HG02763 (cell line): Measurements from ENCODE around the gene CRBN.
A peak's percentile ranks its signal among the peaks of the same experiment; 100 is the strongest.

Experiments
- ATAC-seq: cut with Tn5 transposase; IDR thresholded peaks from one replicate; pipeline ENCODE4 v1.9.1; 2021; ENCODE audit warnings: mild to moderate bottlenecking, moderate library complexity; ENCODE audit not compliant: unreplicated experiment

Gene CRBN

DNA sequence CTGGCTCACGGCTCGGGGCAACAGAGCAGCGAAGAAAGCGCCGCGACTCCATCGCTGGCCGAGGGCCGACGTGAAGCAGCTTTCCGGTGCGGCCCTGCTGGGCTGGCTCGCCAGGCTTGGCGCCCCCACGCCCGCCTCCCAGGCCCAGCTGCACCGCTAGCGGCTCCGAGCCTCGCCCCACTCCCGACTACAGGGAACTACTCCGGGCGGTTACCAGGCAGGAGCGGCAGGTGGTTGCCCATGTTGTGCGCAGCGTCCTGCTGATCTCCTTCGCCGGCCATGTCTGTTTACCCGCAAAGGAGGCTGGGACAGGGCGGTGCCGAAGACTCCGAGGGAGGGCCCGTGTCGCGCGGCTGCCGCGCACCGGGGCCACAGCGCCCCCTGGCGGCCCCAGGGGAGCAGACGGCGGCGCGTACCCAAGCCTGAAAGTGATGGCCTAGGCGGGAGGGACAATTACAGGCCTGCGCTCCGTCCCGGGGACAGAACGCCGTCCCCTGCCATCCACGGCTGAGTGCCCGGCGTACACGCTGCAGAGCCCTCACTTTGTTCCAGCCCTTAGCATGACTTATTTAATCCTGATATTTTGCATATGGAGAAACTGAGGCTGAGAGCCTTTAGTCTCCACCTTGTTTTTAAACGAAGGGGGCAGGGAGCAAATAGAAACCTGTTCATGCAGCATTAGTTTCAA lies at the start of gene CRBN:
Gene CRBN, minus strand, starts transcription at position 285 of the 688 bp plus-strand sequence. Its CDS starts 4 bp downstream, at position 281.
- peak; percentile 99 for ATAC-seq

DNA sequence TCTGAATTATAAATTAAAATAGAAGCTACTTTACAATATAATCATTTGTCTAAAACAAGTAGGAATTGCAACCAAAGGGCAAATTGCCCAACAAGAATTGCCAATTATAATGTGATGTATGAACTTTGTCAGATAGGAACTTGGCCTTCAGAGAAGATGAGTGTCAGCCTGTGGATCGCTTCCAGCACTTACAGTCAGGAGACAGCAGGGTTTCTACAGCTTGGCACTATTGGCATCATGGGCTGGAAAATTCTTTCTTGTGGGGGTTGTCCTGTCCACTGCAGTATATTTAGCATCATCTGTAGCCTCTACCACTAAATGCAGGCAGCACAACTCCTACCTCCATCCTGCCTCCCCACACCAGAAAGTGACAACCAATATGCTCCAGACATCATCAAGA lies 48.1 kb upstream of the CRBN start:
- ATAC-seq = no peak

DNA sequence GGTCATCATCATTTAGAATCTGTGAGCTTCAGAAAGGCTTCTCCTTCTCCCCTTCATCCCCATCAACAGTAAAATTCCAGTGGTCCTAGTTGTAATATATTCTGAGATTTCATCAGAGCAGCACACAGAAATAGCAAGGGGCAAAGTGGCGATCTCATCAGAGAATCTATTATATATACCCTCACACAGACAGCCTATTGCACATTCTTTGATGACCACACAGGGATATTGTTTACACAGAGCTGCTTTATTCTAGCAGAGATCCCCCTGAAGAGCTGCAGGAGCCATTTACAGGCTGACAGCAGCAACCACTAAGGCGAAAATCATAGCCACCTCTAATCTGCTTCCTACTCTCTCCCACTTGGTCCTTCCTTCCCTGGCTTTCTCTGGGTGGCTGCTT lies 42.0 kb upstream of the CRBN start:
- no peak for ATAC-seq

DNA sequence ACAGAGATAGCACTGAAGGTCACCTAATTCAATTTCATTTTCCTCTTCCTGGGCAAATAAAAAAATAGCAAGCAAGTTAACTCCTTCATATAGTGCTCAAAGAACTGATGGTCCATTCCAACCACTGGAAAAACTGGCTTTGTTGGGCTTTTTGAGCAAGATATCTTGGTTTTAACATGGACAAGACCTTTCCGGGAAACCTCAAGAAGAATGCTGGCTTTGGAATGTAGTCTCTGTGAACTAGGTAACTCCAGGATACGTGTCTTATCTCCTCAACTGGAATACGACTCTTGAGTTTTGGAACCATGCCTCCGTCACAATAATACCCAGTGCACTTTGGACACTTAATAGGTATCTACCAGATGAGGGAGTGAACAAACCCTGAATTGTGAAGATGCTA lies 36.9 kb upstream of the CRBN start:
- ATAC-seq = no peak

DNA sequence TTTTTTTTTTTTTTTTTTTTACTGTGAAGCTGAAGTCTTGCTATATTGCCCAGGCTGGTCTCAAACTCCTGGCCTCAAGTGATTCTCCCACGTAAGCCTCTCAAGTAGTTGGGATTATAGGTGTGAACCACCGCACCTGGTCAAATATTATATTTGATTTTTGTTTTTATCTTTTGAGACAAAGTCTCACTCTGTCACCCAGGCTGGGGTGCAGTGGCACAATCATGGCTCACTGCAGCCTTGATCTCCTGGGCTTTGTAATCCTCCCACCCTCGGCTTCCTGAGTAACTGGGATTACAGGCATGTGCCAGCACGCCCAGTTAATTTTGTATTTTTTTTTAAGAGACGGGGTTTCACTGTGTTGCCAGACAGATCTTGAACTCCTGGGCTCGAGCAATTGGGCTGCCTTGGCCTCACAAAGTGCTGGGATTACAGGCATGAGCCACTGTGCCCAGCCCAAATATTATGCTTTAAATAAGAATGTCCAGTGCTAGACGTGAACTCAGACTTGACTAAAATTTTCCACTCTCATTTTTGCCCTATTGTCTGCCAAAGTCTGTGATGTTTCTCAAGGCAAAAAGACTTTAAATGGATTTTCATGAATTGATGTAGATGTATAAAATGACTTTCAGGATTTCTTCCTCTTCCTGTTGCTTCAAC lies 33.4 kb upstream of the CRBN start:
- ATAC-seq = no peak

DNA sequence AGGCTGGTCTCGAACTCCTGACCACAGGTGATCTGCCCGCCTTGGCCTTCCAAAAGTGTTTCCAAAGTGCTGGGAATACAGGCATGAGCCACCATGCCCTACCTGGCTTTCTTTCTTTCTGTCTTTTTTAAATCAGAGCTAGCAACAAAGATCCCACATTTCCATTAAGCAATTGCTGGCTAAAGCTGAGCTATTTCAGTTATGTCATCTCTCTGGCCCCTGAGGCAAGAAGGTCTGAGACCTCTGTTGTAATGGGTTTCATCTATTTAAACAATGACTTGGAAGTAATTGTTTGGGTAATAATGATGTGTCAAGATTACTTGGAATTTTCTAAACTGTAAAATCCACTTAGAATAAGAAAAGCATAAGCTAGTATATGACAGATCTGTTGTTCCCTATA lies 30.2 kb upstream of the CRBN start:
- ATAC-seq = no peak

DNA sequence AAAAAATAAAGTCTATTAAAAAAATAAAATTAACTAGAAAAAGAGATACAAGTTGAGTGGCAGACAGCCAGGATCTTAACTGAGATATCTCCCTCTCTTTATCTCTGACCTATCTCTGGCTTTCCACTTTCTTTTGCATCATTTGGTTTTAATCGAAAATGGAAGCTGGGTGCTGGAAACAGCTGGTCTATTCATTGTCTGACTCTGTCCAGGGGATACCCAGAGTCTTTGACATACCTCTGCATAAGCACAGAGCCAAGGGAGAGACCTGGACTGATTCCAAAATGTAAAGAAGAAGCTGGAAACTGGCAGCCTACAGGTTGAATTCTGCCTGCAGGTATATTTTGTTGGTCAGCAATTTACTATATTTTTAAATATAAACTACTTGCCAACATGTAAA lies 29.6 kb upstream of the CRBN start:
- ATAC-seq = no peak

DNA sequence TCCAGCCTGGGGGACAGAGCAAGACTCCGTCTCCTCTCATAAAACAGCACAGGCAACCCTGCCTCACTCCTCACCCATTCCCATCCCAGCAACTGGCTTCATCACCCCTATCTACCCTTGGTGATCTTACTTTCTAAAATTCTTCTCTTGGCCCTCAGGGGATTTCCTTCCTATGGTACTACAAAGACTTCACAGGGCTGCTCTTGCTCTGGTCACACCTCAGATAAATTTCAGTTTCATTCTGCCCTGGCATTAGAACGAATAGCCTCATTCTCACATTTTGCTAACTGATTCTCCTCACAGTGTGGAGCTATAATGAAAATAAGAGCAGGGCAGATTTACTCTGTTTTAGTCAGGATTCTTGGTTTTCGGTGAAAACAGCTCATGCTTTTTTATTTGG lies 22.1 kb upstream of the CRBN start:
- ATAC-seq = peak; percentile 92

DNA sequence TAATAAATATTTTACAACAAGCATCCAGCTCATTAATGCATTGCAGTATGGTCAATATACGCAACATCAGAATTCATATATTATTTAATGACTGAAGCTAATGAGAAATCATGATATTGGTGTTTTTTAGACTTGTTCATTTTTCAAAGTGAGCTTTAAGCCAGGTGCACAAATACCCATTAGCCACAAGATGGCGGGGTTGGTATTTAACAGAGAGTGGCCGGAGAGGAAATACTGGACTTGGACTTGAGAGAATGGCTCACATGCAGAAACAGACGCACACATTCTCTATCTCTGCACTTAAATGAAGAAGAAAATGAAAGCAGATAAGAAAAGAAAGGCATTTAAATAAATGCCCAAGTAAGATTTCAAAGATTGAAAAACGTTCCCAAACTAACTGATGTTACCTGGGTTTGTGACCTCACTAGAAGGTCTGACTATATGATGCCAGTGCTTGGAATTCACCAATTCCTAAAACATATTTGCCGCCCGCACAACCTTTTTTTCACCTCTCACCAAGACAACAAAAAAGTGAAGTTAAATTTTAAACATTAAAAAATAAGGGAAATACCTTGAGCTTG lies 21.2 kb upstream of the CRBN start:
- ATAC-seq = peak; percentile 58

DNA sequence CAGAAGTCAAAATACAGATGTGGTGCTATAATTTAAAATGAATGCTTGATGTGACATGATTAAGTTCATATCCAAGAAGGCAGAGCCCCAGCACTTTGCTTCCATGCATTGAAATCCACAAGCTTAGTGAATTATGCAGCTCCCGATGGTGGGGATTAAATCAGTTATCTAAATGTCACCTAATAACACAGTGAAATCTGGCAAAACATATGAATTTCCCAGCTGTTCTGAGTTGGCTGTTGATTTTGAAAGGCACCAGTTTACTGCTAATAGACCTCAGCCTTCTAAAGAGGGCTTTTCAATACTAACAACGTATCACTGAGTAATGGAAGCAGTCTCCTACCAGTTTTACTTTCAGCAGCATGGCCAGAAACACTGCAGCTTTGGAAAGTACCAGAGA lies 19.8 kb upstream of the CRBN start:
- no peak for ATAC-seq

DNA sequence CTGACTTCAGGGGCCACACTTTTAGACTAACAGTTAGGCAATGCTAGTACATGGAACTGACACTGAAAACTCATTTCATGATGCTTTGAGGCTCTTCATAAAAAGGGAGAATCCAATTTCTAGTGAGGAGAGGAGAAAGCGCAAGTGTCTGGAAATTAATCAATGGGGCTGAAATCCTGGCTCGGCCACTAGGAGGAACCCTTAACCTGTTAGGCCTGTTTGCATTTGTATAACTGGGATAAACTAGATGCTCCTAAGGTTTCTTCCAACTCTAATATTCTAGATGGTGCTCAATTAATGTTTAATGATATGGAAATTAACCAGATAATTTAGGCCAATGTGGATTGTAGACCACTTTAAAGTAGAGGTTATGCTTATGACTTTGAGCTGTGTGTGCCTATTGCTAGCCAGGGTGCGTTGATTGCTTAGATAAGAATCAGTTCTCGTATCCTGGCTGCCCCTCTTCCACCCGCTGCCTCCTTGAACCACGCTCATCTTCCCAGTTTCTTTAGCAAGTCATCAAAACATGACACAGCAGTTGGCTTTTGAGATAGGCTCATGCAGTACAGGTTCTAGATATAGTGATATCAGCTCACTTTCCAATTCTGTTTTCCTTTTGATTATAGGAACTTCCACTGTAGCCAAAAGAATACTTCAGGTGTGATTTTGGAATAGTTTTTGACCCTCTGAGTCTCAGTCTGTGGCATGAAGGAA lies 16.8 kb upstream of the CRBN start:
- no peak for ATAC-seq

DNA sequence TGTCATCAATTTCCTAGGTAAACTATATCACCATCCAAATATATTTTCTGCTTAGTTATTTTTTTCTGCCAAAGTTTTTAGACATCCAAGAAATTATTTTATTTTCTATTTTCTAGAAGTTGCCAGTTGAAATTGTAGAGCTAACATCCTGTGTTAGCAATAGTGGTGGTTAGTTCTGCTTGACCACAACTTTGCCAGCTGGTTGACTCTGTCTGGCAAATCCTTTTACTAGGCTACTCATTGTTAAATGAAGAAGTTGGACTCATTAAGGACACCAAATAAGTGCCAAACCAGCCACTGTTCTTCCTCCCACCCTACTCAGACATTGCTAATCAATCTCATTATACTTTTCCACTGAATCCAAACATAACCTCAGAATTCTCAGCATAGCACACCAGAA lies 15.4 kb upstream of the CRBN start:
- ATAC-seq = no peak

DNA sequence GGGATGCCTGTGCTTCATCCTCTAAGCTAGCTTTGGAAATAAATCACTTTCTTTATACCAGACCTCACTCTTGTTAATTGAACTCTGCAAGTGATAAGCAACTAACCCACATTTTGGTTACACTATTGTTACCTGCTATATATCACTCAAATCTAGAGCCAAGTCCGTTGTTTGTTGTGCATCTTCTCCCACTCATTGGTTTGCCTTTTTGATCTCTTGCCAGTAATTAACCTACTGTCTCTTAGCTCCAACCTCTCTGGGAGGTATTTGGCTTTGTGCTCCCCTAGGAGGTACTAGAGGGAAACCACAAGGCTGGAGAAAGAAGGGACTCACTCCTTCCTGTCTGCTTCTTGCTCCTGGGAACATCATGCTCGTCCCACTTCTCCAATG lies 12.8 kb upstream of the CRBN start:
- ATAC-seq = no peak

DNA sequence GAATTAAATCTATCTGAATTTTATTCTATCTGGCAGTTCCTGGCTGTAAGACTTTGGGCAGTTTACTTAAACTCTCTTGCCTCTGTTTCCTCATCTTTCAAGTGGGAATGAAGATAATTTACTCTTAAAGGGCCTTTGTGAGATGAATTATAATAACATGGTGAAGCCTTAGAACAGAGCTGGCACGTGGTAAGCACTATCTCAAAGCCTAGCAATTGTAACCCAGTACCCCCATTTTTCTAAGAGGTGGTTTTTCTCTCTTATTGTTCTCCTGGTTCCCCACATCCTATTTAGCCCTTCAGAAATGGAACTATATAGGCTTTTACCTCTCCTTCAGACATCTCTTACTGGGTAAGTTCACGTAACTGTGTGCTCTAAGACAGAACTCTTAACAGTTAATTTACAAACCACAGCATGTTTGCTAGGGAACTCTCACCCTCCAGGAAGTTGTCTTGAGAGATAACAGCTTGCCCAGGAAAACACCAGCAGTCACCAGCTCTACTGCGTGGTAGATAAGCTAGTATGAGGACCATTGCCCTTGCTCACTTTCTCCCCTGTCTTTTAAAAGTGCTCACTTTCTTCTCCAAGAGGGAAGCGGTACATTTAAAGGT lies 12.3 kb upstream of the CRBN start:
- ATAC-seq = no peak

DNA sequence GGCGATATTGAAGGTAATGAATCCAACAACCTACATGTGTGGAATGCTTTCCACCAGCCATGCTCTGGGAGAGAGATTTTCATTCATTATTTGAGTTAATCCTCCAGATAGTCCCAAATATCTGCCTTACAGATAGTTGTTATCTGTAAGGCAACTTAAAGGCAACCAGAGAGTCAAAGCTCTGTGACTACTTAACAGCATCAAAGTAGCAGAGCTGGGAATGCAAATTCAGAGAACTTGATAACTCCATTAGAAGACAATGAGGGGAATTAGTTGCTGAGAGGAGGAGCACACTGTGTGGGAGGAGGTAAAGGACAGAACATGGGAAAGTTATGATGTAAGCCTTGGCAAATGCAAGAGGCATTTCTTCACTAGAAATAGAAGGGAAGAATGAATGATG lies 10.5 kb upstream of the CRBN start:
- no peak for ATAC-seq

DNA sequence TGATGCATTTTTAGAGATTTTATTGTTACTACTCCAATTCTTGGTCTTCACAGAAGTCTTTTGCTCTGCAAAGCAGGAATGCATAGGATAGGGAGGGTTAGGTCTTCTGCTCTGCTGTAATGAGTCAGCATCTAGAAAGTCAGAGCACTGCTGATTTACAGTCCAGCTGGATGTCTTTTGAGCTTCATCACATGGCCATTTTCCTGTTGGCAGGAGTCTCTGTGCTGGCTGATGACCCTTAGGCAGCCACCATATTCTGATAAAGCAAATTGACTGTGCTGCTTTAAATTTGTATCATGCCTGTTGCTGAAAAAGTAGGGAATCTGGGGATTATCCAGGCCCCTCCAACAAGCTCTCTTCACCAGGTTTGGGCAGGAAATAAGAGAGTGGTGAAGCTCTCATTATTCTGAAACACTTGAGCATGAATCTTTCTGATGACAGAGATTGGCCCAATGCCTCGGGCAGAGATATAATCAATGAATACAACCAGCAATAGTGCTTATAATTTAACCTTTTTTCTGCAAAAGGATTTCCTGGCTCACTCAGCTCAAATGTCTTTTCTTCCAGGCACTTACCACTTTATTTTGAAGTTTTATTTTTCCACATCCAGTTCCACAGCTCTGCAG lies 9.7 kb upstream of the CRBN start:
- no peak for ATAC-seq

DNA sequence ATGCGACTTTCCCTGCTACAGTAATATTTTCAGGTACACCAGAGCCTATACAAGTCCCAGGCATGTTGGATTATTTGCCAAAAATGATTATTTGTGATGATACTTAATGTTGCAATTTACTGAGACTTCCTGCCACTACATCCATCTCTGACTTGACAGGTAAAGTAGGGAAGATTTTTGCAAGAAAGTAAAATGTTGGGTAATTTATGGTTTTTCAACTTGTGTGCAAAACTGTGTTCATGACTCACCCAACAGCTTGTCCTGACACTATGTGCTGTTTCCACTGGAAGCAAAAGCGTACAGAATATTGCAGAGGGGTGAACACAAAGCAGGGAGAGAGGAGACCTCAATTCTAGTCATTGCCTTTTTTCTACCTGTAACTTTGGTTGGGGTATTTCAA lies 5.4 kb upstream of the CRBN start:
- ATAC-seq = no peak

DNA sequence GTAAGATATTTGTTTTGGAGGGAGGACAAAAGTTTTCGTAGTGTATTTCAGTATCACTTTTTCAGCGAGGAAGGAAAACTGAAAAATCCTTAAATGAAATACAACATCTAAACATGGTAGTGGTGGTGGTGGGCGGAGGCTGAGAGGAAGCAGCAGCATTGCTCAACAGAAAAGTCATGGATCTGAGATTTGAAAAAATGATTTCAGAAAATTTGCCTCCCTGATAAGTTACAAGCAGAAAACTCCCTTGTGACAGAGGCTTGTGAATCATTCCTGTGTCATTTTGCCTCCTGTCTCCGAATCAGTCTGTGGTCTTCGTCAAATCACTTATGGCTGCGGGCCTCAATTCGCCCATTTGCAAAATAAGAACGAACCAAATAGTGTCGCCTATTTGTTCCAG lies 965 bp upstream of the CRBN start:
- no peak for ATAC-seq

DNA sequence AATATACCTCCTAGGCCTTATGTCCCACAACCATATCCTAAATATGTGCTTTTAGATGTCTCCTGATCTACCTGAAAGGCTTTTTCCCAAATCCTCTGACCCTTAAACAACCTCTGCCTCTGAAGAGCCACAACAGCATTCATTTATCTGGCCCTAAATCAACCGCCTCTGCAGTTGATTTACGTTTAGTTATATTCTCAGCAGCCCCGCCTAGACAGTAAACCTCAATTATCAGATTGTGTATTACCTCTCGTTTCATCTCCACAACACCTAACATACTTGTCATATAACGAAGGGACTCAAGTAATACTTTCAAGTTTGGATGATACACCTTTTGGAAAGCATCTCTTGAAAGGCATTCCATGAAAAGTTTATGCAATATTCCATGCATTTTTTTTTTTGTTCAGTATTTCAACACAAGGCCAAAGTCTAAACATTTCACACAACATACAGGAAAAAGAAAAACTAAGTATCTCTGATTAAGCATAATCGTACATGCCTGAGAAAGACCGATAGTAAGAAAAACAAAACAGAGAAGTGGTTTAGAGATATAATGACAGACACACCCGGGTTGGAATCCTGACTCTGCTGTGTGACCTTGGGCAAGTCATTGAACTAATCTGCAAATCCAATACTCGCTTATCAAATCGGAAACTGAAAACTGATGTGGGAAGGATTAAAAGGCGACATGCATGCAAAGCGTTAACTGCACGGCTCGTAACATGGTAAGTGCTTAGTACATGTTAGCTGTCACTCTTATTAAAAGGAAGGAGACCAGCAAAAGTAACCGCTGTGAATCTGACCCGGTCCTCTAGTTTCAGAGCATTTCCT lies 778 bp downstream of the CRBN start:
- no peak for ATAC-seq

DNA sequence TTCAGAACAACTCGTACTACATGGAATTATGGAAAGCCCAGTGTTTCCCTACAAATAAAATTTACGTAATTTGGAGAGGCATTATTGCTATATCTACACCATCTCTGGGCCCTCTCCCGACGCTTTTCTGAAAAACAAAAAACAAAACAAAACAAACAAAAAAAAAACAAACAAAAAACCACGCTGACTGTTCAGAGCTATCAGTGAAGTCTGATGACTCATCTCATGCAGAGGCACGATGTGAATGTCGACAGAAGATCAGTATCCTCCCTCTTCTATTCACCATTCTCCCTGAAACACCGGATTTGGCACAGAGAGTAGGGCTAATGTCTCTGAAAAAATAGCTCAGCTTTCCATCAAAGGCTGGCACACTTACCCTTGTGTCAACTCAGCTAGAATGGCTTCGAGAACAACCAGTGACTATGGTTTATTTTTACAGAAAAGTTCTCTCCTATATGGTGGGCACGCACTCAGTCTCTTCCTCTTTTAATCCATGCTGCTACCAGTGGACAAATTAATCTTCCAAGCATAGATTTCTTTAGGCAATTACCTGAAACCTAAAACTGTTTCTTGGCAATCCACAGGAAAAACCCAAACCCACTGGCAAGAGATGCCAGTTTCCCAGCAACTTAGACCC lies 1.5 kb downstream of the CRBN start:
- no peak for ATAC-seq
